Epithelial cell of proximal tubule (primary cell): ENCODE results near the gene CAPN13. TPM values are rescaled to one million over a fixed set of nuclear protein-coding genes. Genes with fewer than 3 reads are reported as not detected.

Experiments used
- DNase-seq: peaks from one replicate; pipeline ENCODE4 v3.0.0-alpha.2; 2011; ENCODE audit warnings: low read depth
- H3K4me3 ChIP-seq: 2 replicates; pipeline ENCODE4 v1.5.1; 2011; ENCODE audit warnings: low read depth, mild to moderate bottlenecking, low read length
- CTCF ChIP-seq: conservative IDR thresholded peaks from 2 replicates; pipeline ENCODE4 v1.5.1; 2012; ENCODE audit warnings: low read depth, mild to moderate bottlenecking, low read length
- total RNA-seq: library from RNA; depleted of rRNA; stranded (reverse); fragments of >200 nt; gene quantifications from 2 replicates; pipeline ENCODE4 v1.2.3, GENCODE V29; 2015

CAPN13 gene
- total RNA-seq, 1 donor from 2014 or later: 0.63 TPM

GRCh38 chr2:30710016-30710415 is 97.2 kb downstream of the CAPN13 start:
- no peak overlapping the region for H3K4me3 ChIP-seq
- DNase-seq: no peak
- TF ChIP-seq CTCF: no peak

- TF ChIP-seq CTCF: no peak
- DNase-seq: no peak
- no peak overlapping the region for H3K4me3 ChIP-seq
Observed at GRCh38 chr2:30709516-30709915, 97.7 kb downstream of the CAPN13 start.

GRCh38 chr2:30708491-30709290 is 98.6 kb downstream of the CAPN13 start:
- no peak for DNase-seq
- no peak overlapping the region for H3K4me3 ChIP-seq
- peak; percentile 55 for TF ChIP-seq CTCF

- DNase-seq: no peak
- TF ChIP-seq CTCF: no peak
- H3K4me3 ChIP-seq: no peak overlapping the region
Observed at GRCh38 chr2:30707304-30707903, 99.8 kb downstream of the CAPN13 start.

GRCh38 chr2:30706534-30707303 is 100.5 kb downstream of the CAPN13 start:
- peak; percentile 83 for TF ChIP-seq CTCF
- H3K4me3 ChIP-seq: no peak overlapping the region
- no peak for DNase-seq

GRCh38 chr2:30705711-30706533 is 101.3 kb downstream of the CAPN13 start:
- TF ChIP-seq CTCF: no peak
- H3K4me3 ChIP-seq: no peak overlapping the region
- no peak for DNase-seq
